HEK293 (cell line): ENCODE measurements around the gene PDCD1LG2.

Experiments
- CTCF ChIP-seq: fragments of 450-650 bp; formaldehyde crosslinking; IDR thresholded peaks from 2 replicates; pipeline ENCODE4 v1.5.1; 2016; ENCODE audit warnings: missing biosample characterization, missing genetic modification characterization
- ZNF174 ChIP-seq: fragments of 450-650 bp; formaldehyde crosslinking; IDR thresholded peaks from 2 replicates; pipeline ENCODE4 v1.5.0; 2017; ENCODE audit warnings: missing biosample characterization, mild to moderate bottlenecking, missing genetic modification characterization
- ZNF292 ChIP-seq: fragments of 450-650 bp; formaldehyde crosslinking; IDR thresholded peaks from 2 replicates; pipeline ENCODE4 v1.5.1; 2016; ENCODE audit warnings: low read depth, missing biosample characterization, missing genetic modification characterization, borderline replicate concordance

- TF ChIP-seq CTCF (no peak), ZNF174 (tag by site-specific recombination) (no peak), ZNF292 (no peak)
These were observed 63.8 kb downstream of the PDCD1LG2 start for GRCh38 chr9:5574097-5574496.
